HG02642 (cell line): ENCODE data around the gene SLC35E4.
"Not testable (repeated sequence)": the region's sequence is repeated elsewhere in the genome, so short reads cannot be mapped to it uniquely, and the experiment has no call there.

ENCODE experiments used
- ATAC-seq: cut with Tn5 transposase; IDR thresholded peaks from one replicate; pipeline ENCODE4 v1.9.1; 2021; ENCODE audit warnings: mild to moderate bottlenecking; ENCODE audit not compliant: unreplicated experiment, poor library complexity

SLC35E4 gene

DNA sequence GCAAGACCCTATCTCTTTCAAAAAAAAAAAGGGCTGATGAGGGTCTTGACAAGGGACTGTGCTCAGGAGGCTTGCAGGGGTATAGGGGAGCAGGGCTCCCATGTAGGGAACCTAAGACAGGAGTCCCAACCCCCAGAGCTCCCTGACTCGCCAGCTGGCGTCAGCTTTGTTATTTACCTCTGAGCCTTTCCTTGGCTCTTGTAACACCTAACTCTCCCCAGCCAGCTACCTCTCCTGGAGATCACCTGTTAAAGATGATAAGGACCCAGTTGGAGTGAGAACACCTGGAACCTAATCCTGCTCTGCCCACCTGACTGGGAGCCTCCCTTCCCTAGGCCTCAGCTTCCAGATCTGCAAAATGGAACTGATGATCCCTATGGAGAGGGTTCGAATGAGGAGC is 13.2 kb downstream of the SLC35E4 start:
- ATAC-seq = no peak

DNA sequence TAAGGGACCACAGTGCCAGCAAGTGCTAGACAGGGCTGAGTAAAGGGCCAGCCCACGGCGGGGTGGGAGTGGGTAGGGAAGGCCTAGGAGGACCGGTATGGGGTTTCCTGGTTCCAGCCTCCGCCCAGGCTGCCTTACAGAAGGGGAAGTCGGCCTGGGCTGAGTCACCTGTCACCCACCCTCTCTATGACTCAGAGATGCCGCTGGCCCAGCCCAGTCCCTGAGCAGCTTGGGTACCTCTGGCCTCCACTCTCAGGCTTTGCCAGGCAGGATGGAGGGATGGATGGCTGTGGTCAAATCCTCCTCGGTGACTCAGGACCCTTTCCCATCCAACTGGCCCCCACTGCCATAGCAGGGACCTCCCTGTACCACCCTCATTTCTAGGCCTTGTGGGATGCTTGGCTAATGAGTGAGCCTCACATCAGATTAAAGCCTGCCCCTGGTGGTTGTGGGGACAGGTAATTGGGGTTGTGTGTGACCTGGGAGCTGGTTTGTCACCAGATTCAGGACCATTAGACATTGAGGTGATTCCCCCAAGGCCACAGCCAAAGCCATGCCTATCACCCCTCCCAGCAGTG is 13.9 kb downstream of the SLC35E4 start:
- no peak for ATAC-seq

- ATAC-seq = no peak
Observed at GRCh38 chr22:30650508-30651116, 15.0 kb downstream of the SLC35E4 start.

DNA sequence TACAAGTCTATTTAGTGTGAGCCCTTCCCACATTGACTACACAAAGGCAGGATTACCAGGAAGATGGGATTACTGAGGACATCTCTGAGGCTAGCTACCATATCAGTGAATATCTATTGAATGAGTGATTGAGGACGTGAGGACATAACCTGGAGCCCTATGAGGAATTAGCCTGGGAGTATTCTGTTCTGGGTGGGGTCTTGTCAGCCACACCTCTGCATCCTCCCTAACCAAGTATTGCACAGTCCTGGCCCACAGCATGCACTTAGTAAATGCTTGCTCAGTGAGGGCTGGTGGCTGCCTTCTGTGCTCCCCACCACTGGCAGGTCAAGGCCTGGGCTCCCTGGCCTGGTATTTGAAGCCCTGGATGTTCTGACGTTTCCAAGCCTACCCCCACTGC is 17.3 kb downstream of the SLC35E4 start:
- ATAC-seq = no peak

GRCh38 chr22:30654361-30654760 is 18.8 kb downstream of the SLC35E4 start:
- ATAC-seq = no peak

- ATAC-seq = no peak
Observed at GRCh38 chr22:30655532-30655931, 20.0 kb downstream of the SLC35E4 start.

- no peak for ATAC-seq
Observed at GRCh38 chr22:30662040-30662439, 26.5 kb downstream of the SLC35E4 start.

DNA sequence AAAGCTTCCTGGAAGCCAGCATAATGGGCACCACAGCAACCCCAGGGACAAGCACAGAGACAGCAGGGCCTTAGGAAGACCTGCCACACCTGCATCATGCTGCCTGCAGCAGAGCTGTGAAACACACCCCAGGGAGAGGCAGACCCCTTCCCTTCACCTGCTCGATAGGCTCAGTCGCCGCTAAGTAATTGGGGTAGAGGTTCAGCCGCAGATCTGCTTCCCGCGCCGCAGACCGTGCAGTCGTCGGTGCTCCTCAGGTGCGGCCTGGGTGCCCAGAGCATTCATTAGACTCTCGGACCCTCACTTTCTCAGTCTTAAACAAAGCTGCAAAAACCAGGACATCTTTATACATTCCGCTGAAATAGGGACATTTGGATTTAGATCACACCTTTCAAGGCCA is 29.2 kb downstream of the SLC35E4 start:
- no peak for ATAC-seq

GRCh38 chr22:30665266-30665665 is 29.7 kb downstream of the SLC35E4 start:
- no peak for ATAC-seq

- ATAC-seq = no peak
Observed at GRCh38 chr22:30665786-30666185, 30.2 kb downstream of the SLC35E4 start.

DNA sequence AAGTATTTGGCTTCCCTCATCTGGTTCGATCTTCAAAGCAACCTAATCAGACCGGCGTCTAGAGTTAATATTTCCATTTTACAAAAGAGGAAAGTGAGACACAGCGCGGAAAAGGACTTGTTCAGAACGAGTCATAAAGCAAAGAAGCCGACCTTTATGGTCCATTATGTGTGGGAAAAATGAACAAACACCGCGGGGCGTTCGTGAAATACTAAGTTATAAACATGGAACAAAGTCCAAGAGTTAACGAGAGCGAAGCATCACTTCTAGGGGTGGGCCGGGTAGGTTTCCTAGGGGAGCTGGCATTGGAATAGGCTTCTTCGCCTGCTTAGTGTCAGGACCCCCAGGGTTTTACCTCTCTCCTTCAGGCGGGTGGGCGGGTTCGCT is 31.5 kb downstream of the SLC35E4 start:
- no peak for ATAC-seq

DNA sequence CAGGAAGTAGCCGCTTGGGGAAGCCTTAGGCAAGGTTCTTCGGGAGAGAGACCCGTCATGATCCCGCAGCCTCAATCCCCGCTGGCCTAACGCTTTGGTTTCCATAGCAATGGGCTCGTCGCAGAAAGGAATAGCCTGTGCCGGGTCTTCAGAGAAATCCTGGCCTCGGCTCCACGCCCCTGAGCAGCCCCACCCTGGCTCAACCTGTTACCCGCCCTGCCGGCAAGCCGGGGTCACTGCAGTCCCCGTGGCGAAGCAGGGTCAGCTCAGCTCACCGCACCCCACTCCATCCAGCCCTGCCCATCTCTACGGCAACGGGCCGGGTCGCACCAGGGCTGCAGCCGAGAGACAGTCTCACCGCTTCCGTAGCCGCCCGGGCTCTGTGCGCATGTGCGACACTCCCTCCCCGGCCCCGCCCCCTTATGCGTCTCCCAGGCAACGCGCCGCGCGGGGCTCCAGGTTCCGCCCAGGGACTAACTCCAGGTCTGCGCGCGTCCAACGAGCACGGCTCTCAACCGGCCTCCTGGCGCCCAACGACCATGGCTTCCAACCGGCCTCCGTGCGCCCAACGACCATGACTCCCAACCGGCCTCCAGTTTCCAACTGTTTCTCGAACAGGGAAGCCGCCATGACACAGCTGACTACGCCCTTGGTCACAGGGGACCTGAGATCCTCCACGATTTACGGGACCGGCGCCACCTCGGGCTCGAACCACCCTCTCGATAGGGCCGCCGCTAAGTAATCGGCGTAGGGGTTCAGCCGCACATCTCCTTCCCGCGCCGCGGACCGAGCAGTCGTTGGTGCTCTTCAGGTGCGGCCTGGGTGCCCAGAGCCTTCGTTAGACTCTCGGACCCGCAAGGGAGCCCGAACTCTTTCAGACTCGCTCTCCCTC is 32.2 kb downstream of the SLC35E4 start, which contains the start of gene DUSP18:
Gene DUSP18, minus strand, starts transcription at position 382 of the 892 bp plus-strand sequence. CDS start 3,872 bp downstream, outside the sequence.
- ATAC-seq = peak; percentile 88

DNA sequence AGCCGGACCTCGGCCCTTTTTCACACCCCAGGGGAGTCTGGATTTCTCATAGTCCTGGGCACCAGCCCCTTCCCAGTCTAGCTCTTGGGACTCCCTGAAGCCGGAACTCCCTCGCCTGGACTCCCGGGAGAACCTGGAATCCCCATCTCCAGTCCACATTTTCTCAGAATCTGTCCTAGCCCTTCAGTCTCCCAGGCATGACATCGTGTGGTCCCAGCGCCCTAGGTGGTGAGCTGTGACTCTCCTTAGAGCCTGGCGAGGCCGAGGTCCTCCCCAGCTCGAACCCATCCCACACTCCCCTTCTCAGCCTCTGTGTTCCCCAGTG is 32.8 kb downstream of the SLC35E4 start:
- no peak for ATAC-seq

GRCh38 chr22:30671071-30671470 is 35.5 kb downstream of the SLC35E4 start:
- ATAC-seq = no peak

GRCh38 chr22:30673136-30673535 is 37.6 kb downstream of the SLC35E4 start:
- no peak for ATAC-seq

GRCh38 chr22:30674482-30674881 is 38.9 kb downstream of the SLC35E4 start:
- no peak for ATAC-seq

DNA sequence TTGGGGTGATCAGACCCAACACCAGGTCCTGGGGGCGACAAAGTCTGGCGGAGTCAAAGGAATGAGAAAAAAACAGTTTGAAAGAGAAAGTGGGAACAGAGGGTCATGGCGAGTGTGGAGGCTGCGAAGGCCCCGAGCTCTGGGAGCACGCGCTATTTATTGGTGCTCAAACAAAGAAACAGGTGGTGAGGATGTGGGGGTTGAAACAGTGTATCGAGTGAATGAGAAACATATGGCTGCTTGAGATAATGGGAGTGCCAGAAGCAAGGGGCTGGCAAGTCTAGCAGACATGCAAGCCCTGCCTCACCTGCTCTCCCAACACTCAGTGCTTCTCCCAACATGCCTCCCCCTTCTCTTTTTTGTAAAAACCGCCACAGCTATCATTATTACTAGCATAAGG is 39.9 kb downstream of the SLC35E4 start:
- ATAC-seq = no peak

- not testable (repeated sequence) for ATAC-seq
Observed at GRCh38 chr22:30676565-30676964, 41.0 kb downstream of the SLC35E4 start.

- not testable (repeated sequence) for ATAC-seq
Observed at GRCh38 chr22:30679895-30680690, 44.5 kb downstream of the SLC35E4 start.

DNA sequence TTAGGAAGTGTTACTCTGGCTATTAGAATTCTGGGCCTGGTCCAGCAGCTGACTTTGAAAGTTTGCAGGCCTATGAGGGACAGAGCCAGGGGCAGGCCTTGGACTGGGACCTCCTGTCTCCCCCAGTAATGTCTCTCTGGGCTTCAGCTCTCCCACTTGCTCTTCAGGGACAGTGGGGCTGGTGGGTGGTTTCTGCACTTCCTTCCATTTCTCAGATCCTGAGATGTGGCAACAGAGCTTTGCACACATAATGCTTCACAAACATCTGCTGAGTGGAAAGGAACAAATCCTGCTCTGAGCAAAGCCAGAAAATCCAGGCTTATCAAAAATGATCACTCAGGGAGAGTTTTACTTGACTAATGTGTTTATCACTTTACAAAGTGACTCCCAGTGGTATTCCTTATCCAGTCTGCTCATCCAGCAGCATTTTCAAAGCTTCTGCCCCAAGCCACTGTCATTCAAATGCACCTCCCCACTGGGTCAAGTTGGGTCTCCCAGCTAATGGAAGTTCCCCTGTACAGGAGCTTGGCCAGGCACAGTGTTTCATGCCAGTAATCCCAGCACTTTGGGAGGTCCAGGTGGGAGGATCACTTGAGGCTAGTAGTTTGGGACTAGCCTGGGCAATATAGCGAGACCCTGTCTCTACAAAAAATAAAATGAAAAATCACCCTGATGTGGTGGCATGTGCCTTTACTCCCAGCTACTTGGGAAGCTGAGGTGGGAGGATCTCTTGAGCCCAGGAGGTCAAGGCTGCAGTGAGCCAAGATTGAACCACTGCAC is 45.6 kb downstream of the SLC35E4 start:
- no peak for ATAC-seq
